Fibroblast of skin of scalp (primary cell): ENCODE results near the gene AQP5.

ENCODE experiments used
- DNase-seq: peaks from one replicate; pipeline ENCODE4 v3.0.0-alpha.2; 2013

Gene AQP5

GRCh38 chr12:49966511-49967041, 4.9 kb downstream of the AQP5 start:
- DNase-seq: no peak

GRCh38 chr12:49967042-49967776, 5.5 kb downstream of the AQP5 start:
- peak; percentile 85 for DNase-seq

DNA sequence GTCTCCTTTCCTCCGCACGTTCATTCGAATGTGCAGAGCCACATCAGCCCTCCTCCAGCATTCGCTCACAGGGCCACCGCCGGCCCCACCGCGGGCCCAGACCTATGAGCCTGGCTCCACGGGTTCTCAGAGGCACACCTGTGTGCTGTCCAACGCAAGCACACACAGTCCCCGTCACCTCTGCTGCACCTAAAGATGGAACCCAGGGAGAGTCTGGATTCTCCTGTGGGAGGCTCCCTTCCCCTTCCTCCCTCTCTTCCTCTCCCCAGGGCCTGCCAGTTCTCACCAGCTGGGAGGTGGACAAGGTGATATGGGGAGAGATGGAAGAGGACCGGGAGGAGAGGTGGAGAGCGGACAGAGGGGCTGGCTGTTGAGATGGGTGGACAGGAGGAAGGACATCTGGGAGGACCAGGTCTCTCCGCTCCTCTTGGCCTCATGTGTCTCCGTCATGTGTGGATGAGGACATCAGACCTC, 6.1 kb downstream of the AQP5 start:
- DNase-seq: no peak

GRCh38 chr12:49968471-49968870, 6.8 kb downstream of the AQP5 start:
- no peak for DNase-seq

DNA sequence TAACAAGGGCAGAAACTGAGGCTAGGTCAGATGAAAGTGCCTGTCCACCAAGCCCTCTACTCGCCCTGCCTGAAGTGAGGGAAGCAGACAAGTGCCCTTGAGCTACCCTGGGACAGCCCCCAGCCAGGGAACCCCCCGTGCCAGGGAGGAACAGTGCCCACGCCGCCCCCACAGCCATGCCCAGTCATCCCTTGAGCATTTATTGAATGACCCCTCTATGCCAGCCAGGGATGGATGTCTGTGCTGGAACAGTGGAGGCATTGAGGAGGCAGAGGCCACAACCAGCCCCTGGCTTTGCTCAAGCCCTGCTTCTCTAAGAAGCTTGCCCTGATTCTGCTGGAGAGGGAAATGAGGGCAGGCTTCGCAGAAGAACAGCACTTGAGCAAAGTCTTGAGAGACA, 7.4 kb downstream of the AQP5 start:
- no peak for DNase-seq

DNA sequence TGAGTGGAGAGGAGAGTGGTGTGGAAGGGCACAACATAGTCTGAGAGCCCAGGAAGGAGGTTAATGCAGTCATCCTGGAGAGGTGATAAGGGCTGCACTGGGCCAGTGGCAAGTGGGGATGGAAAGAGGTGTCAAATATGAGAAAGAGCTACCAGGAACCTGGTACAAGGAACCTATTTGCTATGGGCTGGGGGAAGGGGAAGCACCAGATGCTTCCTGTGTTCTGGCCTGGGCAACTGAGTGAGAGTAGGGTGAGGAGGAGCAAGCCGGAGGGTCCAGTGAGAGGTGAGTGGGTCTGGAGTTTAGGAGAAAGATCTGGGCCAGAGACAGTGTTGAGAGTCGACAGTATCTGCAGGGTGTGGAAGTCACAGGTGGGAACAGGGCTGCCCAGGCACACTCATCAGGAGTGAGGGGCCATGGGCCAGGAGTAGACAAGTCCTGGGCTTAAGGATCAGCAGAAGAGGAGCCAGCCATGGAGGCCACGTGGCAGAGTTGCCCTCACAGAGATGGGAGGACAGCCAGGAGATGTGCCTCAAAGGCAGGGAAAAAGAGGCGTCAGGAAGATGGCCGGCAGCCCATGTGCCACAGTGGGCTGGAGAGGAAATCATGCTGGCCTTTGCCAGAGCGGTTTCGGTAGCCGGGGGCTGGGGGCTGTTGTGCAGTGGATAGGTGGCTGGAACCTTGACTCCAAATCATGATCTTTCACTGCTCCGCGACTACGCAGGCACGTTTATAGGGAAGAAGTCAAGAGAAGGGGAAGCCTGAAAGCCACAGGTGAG, 8.2 kb downstream of the AQP5 start:
- no peak for DNase-seq

DNA sequence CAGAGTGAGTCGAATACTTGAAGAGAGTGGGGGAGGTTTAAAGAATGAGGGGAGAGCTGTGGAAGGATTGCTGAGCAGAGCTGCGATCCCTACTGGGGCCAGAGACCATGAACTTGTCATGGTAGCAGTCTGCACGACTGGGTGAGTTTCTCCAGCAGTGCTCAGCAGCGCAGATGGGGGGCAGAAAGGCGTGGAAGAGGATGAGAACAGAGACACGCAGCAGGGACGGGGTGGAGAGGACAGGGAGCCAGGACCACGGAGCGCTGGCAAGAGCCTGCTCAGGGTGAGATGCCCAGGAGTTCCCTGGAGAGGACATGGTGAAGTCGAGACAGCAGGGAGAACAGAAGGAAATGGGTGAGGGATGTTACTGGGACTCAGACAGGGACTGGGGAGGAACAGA, 9.0 kb downstream of the AQP5 start:
- no peak for DNase-seq

- DNase-seq: no peak
Observed at GRCh38 chr12:49971141-49971540, 9.5 kb downstream of the AQP5 start.

GRCh38 chr12:49972129-49972528, 10.5 kb downstream of the AQP5 start:
- DNase-seq: no peak

- DNase-seq: no peak
Observed at GRCh38 chr12:49972641-49973360, 11.1 kb downstream of the AQP5 start, which contains the start of gene AQP6. Gene AQP6 (plus strand): TSS chr12:49972947. CDS start chr12:49973174, 227 bp downstream.

GRCh38 chr12:49973361-49973830, 11.7 kb downstream of the AQP5 start:
- DNase-seq: no peak

DNA sequence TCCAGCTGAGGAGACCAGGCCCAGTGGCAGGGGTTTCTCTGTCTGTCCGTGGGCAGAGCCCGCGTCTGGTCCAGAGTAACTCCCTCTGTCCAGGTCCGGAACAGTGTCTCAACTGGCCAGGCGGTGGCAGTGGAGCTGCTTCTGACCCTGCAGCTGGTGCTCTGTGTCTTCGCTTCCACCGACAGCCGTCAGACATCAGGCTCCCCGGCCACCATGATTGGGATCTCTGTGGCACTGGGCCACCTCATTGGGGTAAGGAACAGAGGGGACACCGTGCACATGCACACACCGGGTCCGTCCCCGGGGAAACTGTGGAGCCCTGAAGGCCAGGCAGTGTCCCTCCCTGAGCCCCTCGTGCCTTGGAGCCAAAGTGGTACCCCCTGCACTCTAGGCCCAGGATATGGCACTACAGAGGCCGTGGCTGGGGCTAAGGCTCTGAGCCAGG, 12.6 kb downstream of the AQP5 start:
- peak; percentile 51 for DNase-seq

GRCh38 chr12:49974677-49975317, 13.1 kb downstream of the AQP5 start:
- DNase-seq: no peak

GRCh38 chr12:49975318-49975761, 13.7 kb downstream of the AQP5 start:
- DNase-seq: no peak

DNA sequence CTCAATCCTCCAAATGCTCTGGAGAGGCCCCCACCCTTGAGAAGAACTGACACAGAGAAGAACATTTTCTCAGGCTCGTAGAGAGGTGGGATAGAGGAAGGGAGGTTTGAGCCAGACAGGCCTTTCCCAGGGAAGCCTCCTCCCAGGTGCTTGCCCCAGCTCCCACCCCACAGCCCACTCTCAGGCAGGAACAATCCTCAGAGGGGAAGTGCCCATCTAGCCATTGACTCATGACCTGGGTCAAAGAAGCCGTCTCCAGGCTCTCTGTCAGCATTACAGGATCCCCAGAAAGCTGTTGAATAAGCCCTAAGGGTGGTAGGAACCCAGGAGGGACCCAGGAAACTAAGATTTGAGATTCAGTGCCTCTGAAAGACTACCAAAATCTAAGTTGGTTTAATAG, 14.9 kb downstream of the AQP5 start:
- no peak for DNase-seq

- DNase-seq: no peak
Observed at GRCh38 chr12:49978125-49978524, 16.5 kb downstream of the AQP5 start.

GRCh38 chr12:49979016-49979586, 17.4 kb downstream of the AQP5 start:
- no peak for DNase-seq

- DNase-seq: no peak
Observed at GRCh38 chr12:49979791-49980190, 18.1 kb downstream of the AQP5 start.

DNA sequence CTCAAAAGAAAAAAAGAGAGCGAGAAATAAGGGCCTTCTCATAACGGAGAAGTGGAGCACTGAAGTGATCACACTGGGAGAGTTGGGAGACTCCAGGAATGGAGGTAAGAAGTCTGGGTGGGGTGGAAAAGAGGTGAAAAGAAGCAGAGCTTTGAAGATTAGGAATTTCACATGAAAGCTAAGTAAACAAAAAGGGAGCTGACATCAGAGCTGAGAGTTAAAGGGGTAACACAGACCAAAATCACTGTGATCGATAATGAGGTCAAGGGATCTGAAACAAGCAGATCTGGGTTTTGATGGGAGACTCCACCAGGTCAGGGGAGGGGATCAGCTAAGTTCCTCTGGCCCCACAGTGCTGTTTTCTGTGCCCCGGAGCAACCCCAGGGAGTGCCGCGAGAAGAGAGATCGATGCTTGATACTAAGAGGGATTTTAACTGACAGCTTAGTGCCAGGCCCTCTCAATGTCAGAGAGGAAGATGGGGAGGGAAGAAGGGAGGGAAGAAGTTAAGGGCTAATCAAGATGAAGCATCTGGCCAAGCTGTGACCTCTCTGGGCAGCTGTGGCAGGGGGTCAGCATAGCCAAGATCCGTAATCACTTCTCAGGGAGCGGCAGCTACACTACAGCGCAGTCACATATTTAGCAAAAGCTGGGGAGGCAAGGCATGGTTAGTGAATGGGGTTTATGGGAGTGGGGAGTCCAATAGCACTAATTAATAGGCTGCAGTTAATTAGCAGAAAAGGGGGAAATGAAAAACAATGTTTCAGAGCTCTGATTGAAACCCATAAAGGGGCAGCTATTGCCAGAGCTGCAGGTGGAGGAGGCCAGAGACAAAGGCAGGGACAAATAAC, 19.1 kb downstream of the AQP5 start:
- no peak for DNase-seq

DNA sequence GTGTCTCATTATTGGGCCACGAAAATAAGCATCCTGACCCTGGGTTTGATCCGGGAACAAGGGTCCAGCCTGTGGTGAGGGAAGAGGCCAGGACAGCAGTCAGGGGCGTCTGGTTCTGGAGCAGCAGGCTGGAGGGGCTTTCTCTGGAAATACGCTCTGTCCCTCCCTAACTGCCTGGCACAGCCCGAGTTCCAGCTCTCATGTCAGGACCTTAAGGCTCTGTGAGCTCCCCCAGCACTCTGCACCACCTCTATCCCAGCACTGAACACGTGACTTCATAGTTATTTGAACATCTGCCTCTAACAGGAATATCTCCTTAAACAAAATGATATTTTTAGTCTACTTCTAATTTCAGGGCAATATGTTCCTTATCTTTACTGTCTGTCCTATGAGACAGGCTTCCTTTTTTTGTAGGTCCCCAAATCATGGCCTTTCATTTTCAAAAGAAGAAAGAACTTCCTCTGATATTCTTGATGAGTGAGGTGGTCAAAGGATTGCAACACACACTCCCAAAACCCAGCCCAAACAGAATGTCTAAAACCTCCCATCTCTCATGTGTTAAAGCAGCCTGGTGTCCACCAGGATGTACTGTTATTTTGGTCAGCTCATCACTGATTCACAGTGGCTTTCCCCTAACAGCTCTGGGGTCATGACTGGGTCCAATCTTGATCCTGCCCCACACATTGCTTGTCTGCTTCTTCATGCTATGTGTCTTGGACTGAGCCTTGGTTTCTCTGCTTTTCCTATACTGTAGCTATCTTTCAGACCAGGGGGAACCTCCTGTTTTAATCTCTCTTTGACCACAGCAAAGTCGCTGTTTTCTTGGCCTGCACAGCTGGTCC, 20.8 kb downstream of the AQP5 start:
- DNase-seq: no peak
